Kidney (tissue), 14 donors: ENCODE results near the gene PKNOX2. TPM values are rescaled to one million over a fixed set of nuclear protein-coding genes. Genes with fewer than 3 reads are reported as not detected.

Experiments
- DNase-seq, 5 donors: peaks; one replicate each; pipeline ENCODE4 v3.0.0-alpha.2; 2013 to 2020
- FAIRE-seq: peaks from 2 replicates; lab custom pipeline; 2012; peaks lifted over from hg19 to GRCh38; lab: Jason Lieb, UNC
- H3K27ac ChIP-seq, 2 donors: one replicate each; pipeline ENCODE4 v1.7.0; 2013; ENCODE audit warnings: low read depth in 2 of 2, low read length in 2 of 2, inconsistent platforms in 1 of 2
- H3K27me3 ChIP-seq: one replicate; pipeline ENCODE4 v1.7.1; 2013; ENCODE audit warnings: low read length, inconsistent platforms; ENCODE audit not compliant: control insufficient read depth, insufficient read depth
- H3K36me3 ChIP-seq, 3 donors: one replicate each; pipeline versions ENCODE4 v1.7.0 to v1.7.1; 2013; ENCODE audit warnings: low read length in 3 of 3, control low read depth in 1 of 3, inconsistent platforms in 1 of 3; ENCODE audit not compliant: insufficient read depth in 3 of 3, control insufficient read depth in 2 of 3
- H3K4me1 ChIP-seq, 3 donors: one replicate each; pipeline versions ENCODE4 v1.7.0 to v1.7.1; 2013; ENCODE audit warnings: low read length in 3 of 3, inconsistent platforms in 1 of 3, low read depth in 1 of 3; ENCODE audit not compliant: control insufficient read depth in 2 of 3, insufficient read depth in 2 of 3
- H3K4me3 ChIP-seq, 3 donors: one replicate each; pipeline versions ENCODE4 v1.7.0 to v1.8.1; 2013; ENCODE audit warnings: low read length in 3 of 3, control low read depth in 1 of 3, inconsistent platforms in 1 of 3
- H3K9ac ChIP-seq, 3 donors: one replicate each; pipeline versions ENCODE4 v1.7.0 to v1.7.1; 2013; ENCODE audit warnings: low read length in 3 of 3, control low read depth in 1 of 3, inconsistent platforms in 1 of 3
- H3K9me3 ChIP-seq, 3 donors: one replicate each; pipeline versions ENCODE4 v1.7.0 to v1.7.1; 2013; ENCODE audit warnings: low read length in 3 of 3, control low read depth in 1 of 3, inconsistent platforms in 1 of 3; ENCODE audit not compliant: control insufficient read depth in 2 of 3, insufficient read depth in 1 of 3
- intact Hi-C: fragments of 100-400 bp; cut with DNase I; formaldehyde crosslinking; loops from one replicate; pipeline ENCODE4 v1.11.1; 2022
- polyA plus RNA-seq: library from polyadenylated mRNA; stranded (reverse); fragments of 350-450 nt; fragmentation: Illumina TruSeq; extraction: RNeasy Lipid Tissue Mini Kit (QIAGEN cat#74804); gene quantifications from one replicate; pipeline ENCODE4 v1.2.3, GENCODE V29; 2014; ENCODE audit warnings: low read depth, low replicate concordance; ENCODE audit not compliant: insufficient read depth
- total RNA-seq: library from RNA; stranded (reverse); fragmentation: NEBNext Ultra II Directional; extraction: Animal tissue kit (Norgen Biotek cat#: 25700); gene quantifications from one replicate; pipeline ENCODE4 v1.2.1, GENCODE V29; 2021
- TF ChIP-seq, protein P1 (sequence below): IDR thresholded peaks from 3 replicates; pipeline ENCODE4 v1.5.1; 2012; ENCODE audit warnings: mild to moderate bottlenecking, moderate library complexity, borderline replicate concordance; ENCODE audit not compliant: insufficient read depth; ENCODE audit errors: extremely low read depth
- donor health status: control.
- donor health status: control.
- donor health status: control.
- donor health status: control.
- donor health status: control.
- donor health status: DM: yes; HTN: yes; CAD: no.
- donor health status: Normal renal cell carcinoma (clear cell type).

Gene PKNOX2
- total and polyA plus RNA-seq, 2 donors from 2014 or later = 1.5 to 6.0 TPM

DNA sequence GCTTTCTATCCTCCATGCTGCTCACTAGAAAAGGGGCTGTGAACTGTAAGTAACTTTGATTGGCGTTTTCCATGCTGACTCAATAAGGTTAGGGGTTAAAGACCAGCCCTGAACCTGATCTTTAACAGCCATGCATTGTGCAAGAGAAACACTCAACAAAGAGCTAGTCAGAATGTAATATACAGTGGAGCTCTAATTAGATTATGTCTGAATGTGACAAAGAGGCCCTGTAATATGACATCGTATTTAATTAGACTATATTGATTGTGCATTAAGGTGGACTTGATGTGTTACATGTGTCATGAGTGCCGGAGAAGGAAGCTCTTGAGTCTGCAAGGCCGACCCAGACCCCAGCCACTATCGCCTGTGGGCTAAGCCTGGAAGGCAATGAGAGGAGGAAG lies 70.5 kb downstream of the PKNOX2 start:
- no peak for DNase-seq
- intact Hi-C loops = no loop called here

DNA sequence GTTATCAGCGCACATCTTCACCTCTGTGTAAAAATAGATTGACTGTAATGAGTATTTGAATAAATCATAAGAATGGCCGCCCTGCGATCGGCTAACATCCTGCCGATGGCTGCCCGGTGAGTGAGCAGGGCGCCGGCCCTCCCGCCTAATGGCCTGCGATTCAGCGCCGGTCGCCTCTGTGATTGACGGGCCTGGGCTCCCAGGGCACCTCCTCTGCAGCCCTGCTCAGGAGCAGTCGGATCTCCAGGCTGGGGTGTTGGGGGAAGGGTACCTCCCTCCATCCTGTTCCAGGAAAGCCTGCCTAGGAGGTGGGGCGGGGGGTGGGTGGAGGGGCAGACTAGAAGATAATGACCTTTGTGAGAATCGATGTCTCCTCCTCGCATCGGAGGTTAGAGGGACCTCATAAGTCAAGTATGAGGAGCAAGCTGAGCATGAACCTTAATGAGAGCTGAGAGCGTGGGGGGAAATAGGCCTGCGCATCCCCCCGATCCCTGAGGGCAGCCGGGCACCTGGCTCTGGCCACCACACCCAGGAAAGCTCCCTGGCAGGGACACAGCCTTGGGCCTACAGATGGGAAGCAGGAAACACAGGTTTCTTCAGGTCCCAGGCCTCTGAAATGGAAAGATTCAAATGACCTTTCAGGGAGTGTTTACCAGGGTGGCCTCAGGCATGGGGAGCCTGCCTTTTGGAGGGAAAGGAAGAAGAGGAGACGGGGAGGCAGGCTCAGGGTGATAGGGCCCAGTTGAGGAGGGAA lies 71.7 kb downstream of the PKNOX2 start:
- Histone ChIP-seq H3K27me3 (no peaks in the 10 kb centered on the region), H3K36me3 (no peaks in the 10 kb centered on the region), H3K9ac (no peak overlapping the region), H3K4me1 (no peaks in the 10 kb centered on the region), H3K4me3 (no peak overlapping the region), H3K27ac (no peak overlapping the region), H3K9me3 (no peaks in the 10 kb centered on the region)
- TF ChIP-seq, protein P1, sequence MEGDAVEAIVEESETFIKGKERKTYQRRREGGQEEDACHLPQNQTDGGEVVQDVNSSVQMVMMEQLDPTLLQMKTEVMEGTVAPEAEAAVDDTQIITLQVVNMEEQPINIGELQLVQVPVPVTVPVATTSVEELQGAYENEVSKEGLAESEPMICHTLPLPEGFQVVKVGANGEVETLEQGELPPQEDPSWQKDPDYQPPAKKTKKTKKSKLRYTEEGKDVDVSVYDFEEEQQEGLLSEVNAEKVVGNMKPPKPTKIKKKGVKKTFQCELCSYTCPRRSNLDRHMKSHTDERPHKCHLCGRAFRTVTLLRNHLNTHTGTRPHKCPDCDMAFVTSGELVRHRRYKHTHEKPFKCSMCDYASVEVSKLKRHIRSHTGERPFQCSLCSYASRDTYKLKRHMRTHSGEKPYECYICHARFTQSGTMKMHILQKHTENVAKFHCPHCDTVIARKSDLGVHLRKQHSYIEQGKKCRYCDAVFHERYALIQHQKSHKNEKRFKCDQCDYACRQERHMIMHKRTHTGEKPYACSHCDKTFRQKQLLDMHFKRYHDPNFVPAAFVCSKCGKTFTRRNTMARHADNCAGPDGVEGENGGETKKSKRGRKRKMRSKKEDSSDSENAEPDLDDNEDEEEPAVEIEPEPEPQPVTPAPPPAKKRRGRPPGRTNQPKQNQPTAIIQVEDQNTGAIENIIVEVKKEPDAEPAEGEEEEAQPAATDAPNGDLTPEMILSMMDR = no peak
- peak in 4 of 5 donors; percentile 59 to 78 (median 70) for DNase-seq
- intact Hi-C loops = no loop called here
- FAIRE-seq = no peak

More for the DNA sequence above, 70.5 kb downstream of the PKNOX2 start:
- H3K36me3 ChIP-seq = no peaks in the 10 kb centered on the region
- H3K4me3 ChIP-seq = no peak overlapping the region
- TF ChIP-seq, protein P1 = no peak
- no peak for FAIRE-seq
- H3K27ac ChIP-seq = no peak overlapping the region
- H3K9ac ChIP-seq = no peak overlapping the region
- H3K4me1 ChIP-seq = no peaks in the 10 kb centered on the region
- no peaks in the 10 kb centered on the region for H3K9me3 ChIP-seq
- H3K27me3 ChIP-seq = no peaks in the 10 kb centered on the region

DNA sequence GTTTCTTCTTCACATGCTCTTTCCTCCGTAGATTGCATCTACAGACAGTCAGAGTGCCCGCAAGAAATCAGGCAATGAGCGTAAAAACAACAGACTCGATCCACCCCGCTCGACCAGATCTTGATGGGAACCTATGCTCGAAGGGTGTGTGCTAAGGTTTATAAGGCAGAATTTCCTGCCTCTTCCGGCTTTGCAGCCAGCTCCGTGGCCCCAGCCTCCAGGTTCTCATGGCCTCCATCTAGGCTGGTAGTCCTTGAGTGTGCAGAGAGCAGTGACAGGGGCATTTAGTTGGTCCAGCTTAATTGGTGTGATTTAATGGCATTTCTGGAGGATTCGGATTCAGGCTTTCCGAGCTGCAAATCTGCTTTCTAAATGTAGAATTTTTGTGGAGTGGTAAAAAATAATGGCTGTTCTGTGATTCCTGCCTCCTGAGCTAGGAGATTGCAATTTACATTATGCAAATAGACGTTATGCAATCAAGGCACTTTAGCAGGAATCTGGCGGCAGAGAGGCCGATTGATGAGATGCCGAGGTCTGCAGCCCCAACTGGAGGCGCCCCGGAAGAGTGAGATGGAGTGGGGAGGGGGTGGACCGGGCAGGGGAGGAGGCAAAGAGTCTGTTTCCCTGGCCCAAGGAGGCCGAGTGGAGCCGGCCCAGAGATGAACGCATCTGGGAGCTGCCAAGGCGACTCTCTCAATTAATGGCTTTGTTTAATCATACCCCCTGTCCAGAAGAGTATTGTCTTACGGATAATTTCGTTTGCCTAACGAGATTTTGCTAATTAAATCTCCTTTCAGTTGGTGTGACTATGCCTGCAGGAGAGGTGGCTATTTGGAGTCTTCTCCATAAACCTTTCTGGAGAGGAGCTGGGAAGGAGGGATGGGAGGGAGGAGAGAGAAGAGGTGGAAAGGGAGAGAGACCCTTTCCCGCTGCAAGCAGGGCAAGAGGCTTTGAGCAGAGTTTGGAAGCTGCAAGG lies 75.3 kb downstream of the PKNOX2 start:
- DNase-seq = no peak
- H3K27me3 ChIP-seq = no peaks in the 10 kb centered on the region
- intact Hi-C loops = no loop called here
- H3K4me3 ChIP-seq = no peak overlapping the region
- H3K36me3 ChIP-seq = no peaks in the 10 kb centered on the region
- TF ChIP-seq, protein P1 = no peak
- H3K9ac ChIP-seq = no peak overlapping the region
- no peak for FAIRE-seq
- H3K9me3 ChIP-seq = no peaks in the 10 kb centered on the region
- H3K4me1 ChIP-seq = no peaks in the 10 kb centered on the region
- no peak overlapping the region for H3K27ac ChIP-seq
